Psoas muscle (tissue), 8 donors: ENCODE measurements around the gene KCNN3. TPM values are rescaled to one million over a fixed set of nuclear protein-coding genes. Genes with fewer than 3 reads are reported as not detected.

Source experiments
- ATAC-seq, 4 donors: fragments of 200-7000 bp; cut with Tn5 transposase; one replicate each; pipeline ENCODE4 v1.9.1; 2020; ENCODE audit warnings: moderate library complexity in 3 of 4, mild to moderate bottlenecking in 2 of 4
- DNase-seq, 2 donors: peaks; one replicate each; pipeline ENCODE4 v3.0.0-alpha.2; 2020
- H3K27ac ChIP-seq: fragments of 200-600 bp; one replicate; pipeline ENCODE4 v1.8.0; 2022
- H3K27me3 ChIP-seq, 3 donors: fragments of 200-600 bp in 1 of 3; one replicate each; pipeline versions ENCODE4 v1.6.1 to v1.8.0; 2013 to 2022; ENCODE audit warnings: low read length in 2 of 3, mild to moderate bottlenecking in 2 of 3, moderate library complexity in 1 of 3; ENCODE audit not compliant: insufficient read depth in 3 of 3
- H3K36me3 ChIP-seq, 2 donors: fragments of 200-600 bp in 1 of 2; one replicate each; pipeline versions ENCODE4 v1.6.1 to v1.8.0; 2013 to 2022; ENCODE audit warnings: low read depth in 1 of 2, mild to moderate bottlenecking in 1 of 2, moderate library complexity in 1 of 2; ENCODE audit not compliant: insufficient read depth in 1 of 2
- H3K4me1 ChIP-seq: fragments of 200-600 bp; one replicate; pipeline ENCODE4 v1.8.0; 2022
- H3K4me3 ChIP-seq: fragments of 200-600 bp; one replicate; pipeline ENCODE4 v1.8.0; 2022; ENCODE audit warnings: mild to moderate bottlenecking
- H3K9me3 ChIP-seq: fragments of 200-600 bp; one replicate; pipeline ENCODE4 v1.8.0; 2022
- CTCF ChIP-seq: fragments of 200-600 bp; IDR thresholded peaks from one replicate; pipeline ENCODE4 v1.8.0; 2022; ENCODE audit warnings: antibody characterized with exemption
- WGBS, 3 donors: extraction: QIAGEN DNeasy Blood & Tissue Kit; methylation state at CpG; one replicate each; pipeline versions ENCODE4 v1.1.6 to v1.1.7; 2013; 5-methylcytosine and 5-hydroxymethylcytosine counted together
- intact Hi-C, 2 donors: fragments of 100-400 bp; cut with DNase I; formaldehyde crosslinking; loops; one replicate each; pipeline versions ENCODE4 v1.11.0 to v1.14.2; 2022
- polyA plus RNA-seq, 3 donors: library from polyadenylated mRNA; stranded (reverse); fragments of 200-250 nt; gene quantifications; one replicate each; pipeline ENCODE4 v1.2.3, GENCODE V29; 2013
- total RNA-seq, 4 donors: library from RNA; stranded (reverse); fragmentation: NEBNext Ultra II Directional in 2 of 4; extraction: Animal tissue kit (Norgen Biotek cat#: 25700) in 2 of 4; gene quantifications; one replicate each; pipeline versions ENCODE4 v1.2.1 to v1.2.4, GENCODE V29; 2021 to 2023
- donor health status: healthy with polysubstance abuse.
- donor health status: DM: no; HTN: no; CAD: no; lungs with moderate emphysema.
- donor health status: Bipolar disorder and iron deficiency.
- donor health status: healthy.
- donor health status: DM: yes; HTN: yes; CAD: no.
- donor health status: DM: no; HTN: no; CAD: no.
- donor health status: DM: no; HTN: no; CAD: no.
- donor health status: DM: yes; HTN: yes; CAD: no.

KCNN3 gene
- total and polyA plus RNA-seq, 7 donors = 2.5 to 60.9 (median 11.8) TPM

- no peaks in the 10 kb centered on the region for H3K27me3 ChIP-seq
- H3K4me1 ChIP-seq = peaks cover 16% of the 10 kb centered on the region
- 70 to 77% (median 74%) methylated on average over 2 of the region's 2 CpGs for WGBS, 3 donors
- no peak for TF ChIP-seq CTCF
- no peak overlapping the region for H3K27ac ChIP-seq
- no peaks in the 10 kb centered on the region for H3K36me3 ChIP-seq
- no peak for ATAC-seq
- no peak overlapping the region for H3K4me3 ChIP-seq
- DNase-seq = no peak
- no peaks in the 10 kb centered on the region for H3K9me3 ChIP-seq
- intact Hi-C loops = loop anchor here in 1 of 2 donors (5.0 kb wide), 1 partner anchor 49 kb away; no protein-coding TSS in a partner anchor
These were observed 121.7 kb downstream of the KCNN3 start for GRCh38 chr1:154748405-154748775.

- Histone ChIP-seq H3K27me3 (no peaks in the 10 kb centered on the region), H3K27ac (no peak overlapping the region), H3K4me1 (peaks cover 20% of the 10 kb centered on the region), H3K36me3 (no peaks in the 10 kb centered on the region), H3K9me3 (no peaks in the 10 kb centered on the region), H3K4me3 (no peak overlapping the region)
- 56 to 73% (median 58%) methylated on average over 20 of the region's 20 CpGs for WGBS, 3 donors
- TF ChIP-seq CTCF = no peak
- intact Hi-C loops = loop anchor here in 1 of 2 donors (5.0 kb wide), 1 partner anchor 49 kb away; no protein-coding TSS in a partner anchor
- ATAC-seq = no peak
- no peak for DNase-seq
These were observed 122.2 kb downstream of the KCNN3 start for GRCh38 chr1:154747740-154748404.

GRCh38 chr1:154747380-154747739 is 122.7 kb downstream of the KCNN3 start:
- H3K4me1 ChIP-seq = peaks cover 25% of the 10 kb centered on the region

GRCh38 chr1:154746622-154747299 is 123.3 kb downstream of the KCNN3 start:
- no peaks in the 10 kb centered on the region for H3K9me3 ChIP-seq
- ATAC-seq = no peak
- H3K27me3 ChIP-seq = no peaks in the 10 kb centered on the region
- H3K4me3 ChIP-seq = no peak overlapping the region
- 72 to 87% (median 79%) methylated on average over 6 of the region's 6 CpGs for WGBS, 3 donors
- TF ChIP-seq CTCF = no peak
- H3K27ac ChIP-seq = no peak overlapping the region
- no peak for DNase-seq
- peaks cover 31% of the 10 kb centered on the region for H3K4me1 ChIP-seq
- intact Hi-C loops = loop anchor here in 1 of 2 donors (5.0 kb wide), 1 partner anchor 51 kb away; no protein-coding TSS in a partner anchor
- no peaks in the 10 kb centered on the region for H3K36me3 ChIP-seq

More at GRCh38 chr1:154747380-154747739, 122.7 kb downstream of the KCNN3 start:
- no peak for TF ChIP-seq CTCF
- intact Hi-C loops = loop anchor here in 1 of 2 donors (5.0 kb wide), 1 partner anchor 50 kb away; no protein-coding TSS in a partner anchor
- Histone ChIP-seq H3K27me3 (no peaks in the 10 kb centered on the region), H3K9me3 (no peaks in the 10 kb centered on the region), H3K4me3 (no peak overlapping the region), H3K27ac (no peak overlapping the region), H3K36me3 (no peaks in the 10 kb centered on the region)
- DNase-seq (no peak), ATAC-seq (no peak)
- whole genome bisulfite sequencing, 3 donors = 56 to 71% (median 59%) methylated on average over 7 of the region's 7 CpGs
